GM19438 (cell line): Measurements from ENCODE around the gene NCAPD3.

Source experiments
- ATAC-seq: cut with Tn5 transposase; IDR thresholded peaks from one replicate; pipeline ENCODE4 v1.9.1; 2021; ENCODE audit warnings: low read depth; ENCODE audit not compliant: unreplicated experiment

The NCAPD3 gene

GRCh38 chr11:134252346-134253187 lies 28.8 kb upstream of the NCAPD3 start:
- ATAC-seq = peak; percentile 29

DNA sequence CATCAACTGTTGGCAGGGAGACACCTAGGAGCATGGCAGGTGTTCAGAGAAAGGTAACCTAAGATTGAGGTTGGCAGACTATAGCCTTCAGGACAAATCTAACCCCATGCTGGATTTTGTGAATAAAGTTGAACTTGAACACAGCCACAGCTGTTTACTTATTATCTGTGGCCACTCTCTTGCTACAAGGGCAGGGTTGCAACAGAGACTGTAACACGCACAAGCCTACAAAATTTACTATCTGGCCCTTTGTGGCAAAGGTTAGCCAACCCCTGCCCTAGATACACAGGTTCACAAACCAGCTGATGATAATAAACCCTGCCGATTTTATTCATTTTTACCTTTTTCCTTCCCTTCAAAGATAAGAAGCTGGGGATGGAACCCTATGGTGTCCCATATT lies 26.9 kb upstream of the NCAPD3 start:
- no peak for ATAC-seq

DNA sequence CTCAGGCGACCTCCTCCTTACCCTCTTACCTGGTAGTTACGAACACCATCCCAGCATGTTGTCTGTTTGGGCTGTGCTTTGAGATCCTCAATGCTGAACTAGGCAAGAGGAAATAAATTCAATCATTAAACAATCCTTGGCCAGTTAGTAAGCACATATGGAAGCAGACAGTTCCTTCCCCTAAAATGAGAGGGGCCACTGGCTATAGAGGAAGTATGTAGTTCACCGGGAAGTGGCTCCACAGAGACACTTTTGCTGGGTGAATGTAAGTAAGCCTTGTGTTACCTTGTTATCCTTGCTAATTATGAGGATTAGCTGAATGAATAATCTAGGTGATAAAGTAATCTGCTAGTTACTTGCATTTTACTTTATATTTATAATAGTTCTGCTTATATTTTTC lies 26.5 kb upstream of the NCAPD3 start:
- ATAC-seq = no peak

DNA sequence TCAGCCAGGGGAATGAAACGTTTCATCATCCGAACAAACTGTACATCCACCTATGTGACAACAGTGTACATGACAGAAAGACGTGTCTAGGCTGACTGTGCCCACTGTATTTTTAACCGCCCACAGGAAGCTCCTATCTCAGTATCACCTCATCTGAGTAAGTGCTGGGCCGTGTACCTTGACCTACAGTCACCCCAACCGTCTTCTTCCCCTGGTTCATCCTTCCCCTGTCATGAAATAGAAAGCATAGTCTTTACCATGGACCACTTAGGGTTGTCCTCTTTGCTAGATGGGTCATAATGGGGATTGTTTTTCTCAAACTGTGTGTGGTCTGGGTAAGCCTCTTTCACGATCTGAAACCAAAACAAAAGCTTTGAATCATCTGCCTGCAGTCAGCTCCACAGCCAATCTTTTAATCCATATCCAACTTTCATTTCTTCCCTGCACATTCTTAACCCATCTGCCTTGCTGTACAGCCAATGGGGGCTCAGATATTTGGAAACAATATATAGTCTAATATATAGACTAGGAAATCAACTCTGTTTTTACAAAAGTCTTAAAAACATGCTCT lies 25.2 kb upstream of the NCAPD3 start:
- ATAC-seq = no peak

- ATAC-seq = no peak
Observed at GRCh38 chr11:134246678-134247077, 22.9 kb upstream of the NCAPD3 start.

DNA sequence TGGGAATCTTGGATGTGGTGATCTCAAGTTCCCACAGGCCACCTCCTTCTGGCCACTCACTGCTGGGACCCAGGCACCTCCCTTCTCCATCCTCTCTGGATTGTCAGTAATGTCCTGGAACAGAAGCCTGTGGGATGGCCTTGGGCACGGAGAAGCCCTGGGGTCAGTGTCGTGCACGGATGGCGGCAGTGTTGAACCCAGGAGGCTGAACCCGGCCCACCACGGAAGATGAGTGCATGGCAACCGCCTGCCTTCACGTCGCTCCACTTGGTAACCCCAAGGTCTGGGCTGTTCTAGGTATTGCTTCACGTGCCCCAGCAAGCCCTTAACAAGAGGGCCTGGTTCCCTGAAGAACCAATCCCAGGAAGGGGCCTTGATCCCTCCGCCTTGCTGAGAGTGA lies 22.3 kb upstream of the NCAPD3 start:
- ATAC-seq = no peak

GRCh38 chr11:134245434-134245833 lies 21.7 kb upstream of the NCAPD3 start:
- no peak for ATAC-seq

DNA sequence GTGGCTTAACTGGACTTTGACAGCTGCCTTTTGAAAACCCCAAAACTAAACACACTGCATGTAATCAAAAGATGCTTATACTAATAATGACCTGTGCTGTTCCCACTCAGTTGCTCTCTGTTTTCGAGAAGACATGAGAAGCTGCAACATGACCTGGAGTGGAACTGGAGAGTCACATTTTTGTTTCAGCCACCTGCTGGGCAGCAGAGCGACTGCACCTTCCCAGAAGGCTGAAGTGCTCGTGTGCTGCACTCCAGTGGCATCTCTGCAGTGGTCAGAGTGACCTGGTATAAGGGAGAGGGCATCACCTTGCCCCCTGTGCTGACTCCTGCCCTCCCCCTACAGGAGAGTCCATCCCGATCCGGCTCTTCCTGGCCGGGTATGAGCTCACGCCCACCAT lies 20.8 kb upstream of the NCAPD3 start:
- ATAC-seq = peak; percentile 85

- no peak for ATAC-seq
Observed at GRCh38 chr11:134243913-134244312, 20.1 kb upstream of the NCAPD3 start.

DNA sequence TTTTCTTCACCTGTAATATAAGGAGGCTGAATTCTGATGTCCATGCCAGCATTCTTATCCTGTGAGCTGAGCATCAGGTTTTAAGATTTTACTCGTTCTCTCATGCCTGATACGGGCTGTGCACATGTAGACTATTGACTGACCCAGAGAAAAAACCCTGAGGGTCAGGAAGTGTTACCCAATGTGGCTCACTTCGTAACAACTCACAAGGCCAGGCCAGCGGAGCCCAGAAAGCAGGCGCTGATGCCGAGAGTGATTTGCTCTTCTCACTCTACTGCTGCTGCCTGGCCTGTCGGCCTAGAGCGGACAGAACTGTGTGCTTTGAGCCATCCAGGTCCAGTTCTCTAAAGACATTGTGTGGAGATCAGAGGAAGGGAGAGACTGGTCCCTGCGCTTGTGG lies 18.6 kb upstream of the NCAPD3 start:
- no peak for ATAC-seq

GRCh38 chr11:134240592-134240991 lies 16.8 kb upstream of the NCAPD3 start:
- ATAC-seq = no peak

DNA sequence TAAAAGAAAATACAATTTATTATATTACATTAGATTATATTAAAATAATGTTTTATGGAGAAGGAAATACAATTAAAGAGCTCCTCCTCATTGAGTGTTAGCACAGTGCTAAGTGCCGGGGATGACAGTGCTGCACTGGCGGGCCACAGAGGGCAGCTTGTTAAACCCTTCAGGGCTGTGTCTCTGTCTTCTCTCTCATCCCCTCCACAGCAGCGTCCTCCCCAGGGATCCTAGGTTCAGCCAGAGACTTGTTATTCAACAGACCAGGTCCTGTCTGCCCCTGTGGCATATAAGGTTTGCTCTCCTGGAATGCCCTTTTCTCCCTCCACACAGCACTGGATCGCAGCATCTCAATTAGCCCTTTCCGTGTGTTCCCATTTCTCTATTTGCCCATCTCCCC lies 15.2 kb upstream of the NCAPD3 start:
- no peak for ATAC-seq

- no peak for ATAC-seq
Observed at GRCh38 chr11:134237557-134237922, 13.8 kb upstream of the NCAPD3 start.

GRCh38 chr11:134236834-134237556 lies 13.2 kb upstream of the NCAPD3 start:
- ATAC-seq = no peak

DNA sequence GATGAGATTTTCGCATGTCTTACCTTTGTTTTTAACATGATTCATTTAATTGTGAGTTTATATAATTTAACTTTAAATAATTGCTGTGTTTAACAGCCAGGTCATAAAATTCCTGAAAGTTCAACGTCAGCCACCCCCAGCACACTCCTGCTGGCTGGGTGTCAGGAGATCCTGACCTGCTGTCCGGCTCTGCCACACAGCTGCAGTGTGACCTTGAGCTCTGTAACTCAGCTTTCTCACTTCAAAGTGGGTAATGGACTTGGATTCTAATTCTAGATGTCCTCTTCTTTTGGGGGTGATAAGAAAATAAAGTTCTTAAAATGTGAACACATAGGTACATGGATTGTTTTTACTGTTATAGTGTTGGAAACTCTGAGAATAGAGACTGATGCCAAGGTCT lies 11.6 kb upstream of the NCAPD3 start:
- ATAC-seq = no peak

DNA sequence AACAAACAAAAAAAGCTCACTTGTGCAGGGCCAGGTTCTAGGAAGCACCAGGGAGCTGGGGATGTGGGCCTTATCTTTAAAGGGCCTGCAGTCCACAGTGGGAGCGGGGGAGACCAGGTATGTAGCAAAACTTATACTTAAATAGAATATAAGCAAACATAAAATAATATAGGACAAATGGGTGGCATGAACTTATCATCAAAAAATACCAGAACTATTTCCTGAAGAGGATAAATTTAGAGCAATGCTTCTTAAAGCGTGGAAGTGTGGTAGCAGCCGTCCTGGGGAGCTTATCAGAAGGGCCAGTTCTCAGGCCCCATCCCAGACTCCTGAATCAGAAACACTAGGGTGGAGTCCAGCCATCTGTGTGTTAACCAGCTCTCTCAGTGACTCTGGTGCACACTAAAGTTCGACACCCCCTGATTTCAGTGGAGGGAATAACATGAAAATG lies 10.0 kb upstream of the NCAPD3 start:
- ATAC-seq = no peak

- no peak for ATAC-seq
Observed at GRCh38 chr11:134231958-134232659, 8.3 kb upstream of the NCAPD3 start.

GRCh38 chr11:134230339-134230738 lies 6.6 kb upstream of the NCAPD3 start:
- ATAC-seq = no peak

DNA sequence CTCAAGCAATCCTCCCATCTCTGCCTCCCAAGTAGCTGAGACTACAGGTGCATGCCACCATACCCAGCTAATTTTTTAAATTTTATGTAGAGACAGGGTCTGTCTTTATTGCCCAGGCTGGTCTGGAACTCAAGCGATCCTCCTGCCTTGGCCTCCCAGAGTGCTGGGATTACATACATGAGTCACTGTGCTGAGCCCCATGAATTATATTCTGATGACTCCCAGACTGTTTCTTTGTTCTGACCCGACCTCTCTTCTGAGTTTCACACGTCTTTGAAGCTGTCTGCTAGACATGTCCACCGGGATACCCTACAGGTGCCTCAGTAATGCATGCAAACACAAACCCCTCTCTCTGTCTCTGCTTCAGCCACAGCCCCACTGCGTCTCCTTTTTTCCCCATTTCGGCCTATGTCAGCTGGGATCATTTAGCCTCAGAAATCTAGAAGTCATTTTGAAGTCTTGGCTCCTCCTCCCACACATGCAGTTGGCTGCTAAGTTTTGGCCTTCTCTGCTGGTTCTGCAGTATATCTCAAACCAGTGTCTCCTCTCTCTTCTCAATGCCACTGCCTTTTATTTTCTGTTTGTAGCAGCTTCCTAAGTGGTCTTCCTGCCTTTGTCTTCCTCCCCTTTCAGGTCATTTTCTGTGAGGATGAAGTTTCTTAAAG lies 5.5 kb upstream of the NCAPD3 start:
- no peak for ATAC-seq

DNA sequence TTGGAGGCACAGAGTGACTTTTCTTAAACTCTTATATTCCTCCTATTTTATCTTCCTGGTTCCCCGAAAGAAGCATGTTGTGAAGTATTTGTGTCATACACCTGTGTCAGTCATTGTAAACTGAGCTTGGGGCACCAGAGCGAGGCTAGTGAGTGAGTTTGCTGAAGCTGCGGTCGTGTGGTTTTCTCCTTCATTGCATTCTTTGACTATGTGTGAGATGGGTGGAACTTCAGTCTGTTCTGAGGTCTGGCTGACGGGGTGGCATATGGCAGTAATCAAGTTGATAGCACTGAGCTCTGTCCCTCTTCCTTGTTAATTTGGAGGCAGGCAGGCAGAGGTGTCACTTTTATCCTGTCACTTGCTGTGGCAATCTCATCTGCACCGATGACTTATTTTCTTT lies 4.9 kb upstream of the NCAPD3 start:
- ATAC-seq = peak; percentile 41
